Chondrocyte (in vitro differentiated cells): ENCODE results near the gene SPOCK3. TPM values are rescaled to one million over a fixed set of nuclear protein-coding genes. Genes with fewer than 3 reads are reported as not detected.
"Not testable (repeated sequence)": the region's sequence is repeated elsewhere in the genome, so short reads cannot be mapped to it uniquely, and the experiment has no call there.

Experiments
- DNase-seq: peaks from one replicate; pipeline ENCODE4 v3.0.0; 2021; ENCODE audit warnings: mixed read lengths, low spot score
- H3K27ac Mint-ChIP-seq: one replicate; pipeline ENCODE4 v1.8.0; 2021; ENCODE audit warnings: mild to moderate bottlenecking, moderate library complexity, mixed read lengths; ENCODE audit not compliant: unreplicated experiment
- H3K27me3 Mint-ChIP-seq: 2 replicates; pipeline ENCODE4 v1.8.0; 2021; ENCODE audit warnings: low read depth, mixed read lengths
- H3K36me3 Mint-ChIP-seq: 2 replicates; pipeline ENCODE4 v1.8.0; 2021; ENCODE audit warnings: low read depth, mixed read lengths
- H3K4me1 Mint-ChIP-seq: 2 replicates; pipeline ENCODE4 v1.8.0; 2021; ENCODE audit warnings: low read depth, mild to moderate bottlenecking, mixed read lengths
- H3K4me3 Mint-ChIP-seq: one replicate; pipeline ENCODE4 v1.8.0; 2021; ENCODE audit warnings: mild to moderate bottlenecking, moderate library complexity, mixed read lengths; ENCODE audit not compliant: unreplicated experiment
- H3K9me3 Mint-ChIP-seq: 2 replicates; pipeline ENCODE4 v1.8.0; 2021; ENCODE audit warnings: low read depth, mixed read lengths
- long read RNA-seq: library from polyadenylated mRNA; stranded (forward); transcript quantifications from one replicate; pipeline ENCODE4 v2.0.0, GENCODE V29; 2021
- total RNA-seq: library from RNA; stranded (reverse); gene quantifications from 3 replicates; pipeline ENCODE4 v1.2.1, GENCODE V29; 2021
- TF ChIP-seq, protein P1 (sequence below): fragments of 200-600 bp; sonication (generic); IDR thresholded peaks from 2 replicates; pipeline ENCODE4 v1.5.0; 2021; ENCODE audit warnings: antibody characterized with exemption, mild to moderate bottlenecking, moderate library complexity

Gene SPOCK3
- not detected in 3 replicates for total RNA-seq
- long read RNA-seq, result 0 reads

GRCh38 chr4:167234316-167234881 is at the start of gene SPOCK3:
SPOCK3 (minus strand) TSS chr4:167234494.
- H3K4me3 Mint-ChIP-seq, result peak within 1 kb of the TSS; percentile 78
- no peaks in the 10 kb centered on the region for H3K36me3 Mint-ChIP-seq
- no peaks in the 10 kb centered on the region for H3K9me3 Mint-ChIP-seq
- H3K27me3 Mint-ChIP-seq, result peaks cover 60% of the 10 kb centered on the region
- H3K4me1 Mint-ChIP-seq, result peaks cover 18% of the 10 kb centered on the region
- TF ChIP-seq, protein P1, sequence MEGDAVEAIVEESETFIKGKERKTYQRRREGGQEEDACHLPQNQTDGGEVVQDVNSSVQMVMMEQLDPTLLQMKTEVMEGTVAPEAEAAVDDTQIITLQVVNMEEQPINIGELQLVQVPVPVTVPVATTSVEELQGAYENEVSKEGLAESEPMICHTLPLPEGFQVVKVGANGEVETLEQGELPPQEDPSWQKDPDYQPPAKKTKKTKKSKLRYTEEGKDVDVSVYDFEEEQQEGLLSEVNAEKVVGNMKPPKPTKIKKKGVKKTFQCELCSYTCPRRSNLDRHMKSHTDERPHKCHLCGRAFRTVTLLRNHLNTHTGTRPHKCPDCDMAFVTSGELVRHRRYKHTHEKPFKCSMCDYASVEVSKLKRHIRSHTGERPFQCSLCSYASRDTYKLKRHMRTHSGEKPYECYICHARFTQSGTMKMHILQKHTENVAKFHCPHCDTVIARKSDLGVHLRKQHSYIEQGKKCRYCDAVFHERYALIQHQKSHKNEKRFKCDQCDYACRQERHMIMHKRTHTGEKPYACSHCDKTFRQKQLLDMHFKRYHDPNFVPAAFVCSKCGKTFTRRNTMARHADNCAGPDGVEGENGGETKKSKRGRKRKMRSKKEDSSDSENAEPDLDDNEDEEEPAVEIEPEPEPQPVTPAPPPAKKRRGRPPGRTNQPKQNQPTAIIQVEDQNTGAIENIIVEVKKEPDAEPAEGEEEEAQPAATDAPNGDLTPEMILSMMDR, result no peak
- DNase-seq, result peak; percentile 79
- peak within 1 kb of the TSS; percentile 49 for H3K27ac Mint-ChIP-seq

- peaks cover 22% of the 10 kb centered on the region for H3K9me3 Mint-ChIP-seq
- no peak overlapping the region for H3K4me3 Mint-ChIP-seq
- TF ChIP-seq, protein P1, result no peak
- H3K4me1 Mint-ChIP-seq, result no peaks in the 10 kb centered on the region
- H3K36me3 Mint-ChIP-seq, result no peaks in the 10 kb centered on the region
- no peak for DNase-seq
- no peaks in the 10 kb centered on the region for H3K27me3 Mint-ChIP-seq
- no peak overlapping the region for H3K27ac Mint-ChIP-seq
These were observed 48.0 kb upstream of the SPOCK3 start for GRCh38 chr4:167282171-167282864.

DNA sequence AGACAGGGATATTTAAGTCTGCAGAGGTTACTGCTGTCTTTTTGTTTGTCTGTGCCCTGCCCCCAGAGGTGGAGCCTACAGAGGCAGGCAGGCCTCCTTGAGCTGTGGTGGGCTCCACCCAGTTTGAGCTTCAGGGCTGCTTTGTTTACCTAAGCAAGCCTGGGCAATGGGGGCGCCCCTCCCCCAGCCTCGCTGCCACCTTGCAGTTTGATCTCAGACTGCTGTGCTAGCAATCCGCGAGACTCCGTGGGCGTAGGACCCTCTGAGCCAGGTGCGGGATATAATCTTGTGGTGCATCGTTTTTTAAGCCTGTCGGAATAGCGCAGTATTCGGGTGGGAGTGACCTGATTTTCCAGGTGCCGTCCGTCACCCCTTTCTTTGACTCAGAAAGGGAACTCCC is 47.3 kb upstream of the SPOCK3 start:
- not testable (repeated sequence) for H3K27ac Mint-ChIP-seq

GRCh38 chr4:167274351-167274750 is 40.1 kb upstream of the SPOCK3 start:
- H3K27me3 Mint-ChIP-seq, result no peaks in the 10 kb centered on the region
- H3K27ac Mint-ChIP-seq, result no peak overlapping the region

More for the DNA sequence above, 47.3 kb upstream of the SPOCK3 start:
- peaks cover 19% of the 10 kb centered on the region for H3K9me3 Mint-ChIP-seq
- DNase-seq, result peak; percentile 59
- H3K36me3 Mint-ChIP-seq, H3K4me3 Mint-ChIP-seq, H3K27me3 Mint-ChIP-seq, H3K4me1 Mint-ChIP-seq: not testable (repeated sequence)

GRCh38 chr4:167265231-167265630 is 30.9 kb upstream of the SPOCK3 start:
- H3K27me3 Mint-ChIP-seq, result peaks cover 3% of the 10 kb centered on the region

More at GRCh38 chr4:167274351-167274750, 40.1 kb upstream of the SPOCK3 start:
- no peaks in the 10 kb centered on the region for H3K4me1 Mint-ChIP-seq
- no peaks in the 10 kb centered on the region for H3K36me3 Mint-ChIP-seq
- H3K9me3 Mint-ChIP-seq, result peaks cover 4% of the 10 kb centered on the region
- TF ChIP-seq, protein P1, result no peak
- DNase-seq, result no peak
- H3K4me3 Mint-ChIP-seq, result no peak overlapping the region

More at GRCh38 chr4:167265231-167265630, 30.9 kb upstream of the SPOCK3 start:
- Mint-ChIP-seq H3K4me1 (no peaks in the 10 kb centered on the region), H3K4me3 (no peak overlapping the region), H3K27ac (no peak overlapping the region), H3K9me3 (no peaks in the 10 kb centered on the region), H3K36me3 (no peaks in the 10 kb centered on the region)
- TF ChIP-seq, protein P1, result no peak
- DNase-seq, result no peak
